ENCODE results near the gene SLC16A3. TPM values are rescaled to one million over a fixed set of nuclear protein-coding genes. Genes with fewer than 3 reads are reported as not detected.

SLC16A3 gene
- total RNA-seq, 2 donors from 2014 or later = 5.0 to 69.2 TPM

DNA sequence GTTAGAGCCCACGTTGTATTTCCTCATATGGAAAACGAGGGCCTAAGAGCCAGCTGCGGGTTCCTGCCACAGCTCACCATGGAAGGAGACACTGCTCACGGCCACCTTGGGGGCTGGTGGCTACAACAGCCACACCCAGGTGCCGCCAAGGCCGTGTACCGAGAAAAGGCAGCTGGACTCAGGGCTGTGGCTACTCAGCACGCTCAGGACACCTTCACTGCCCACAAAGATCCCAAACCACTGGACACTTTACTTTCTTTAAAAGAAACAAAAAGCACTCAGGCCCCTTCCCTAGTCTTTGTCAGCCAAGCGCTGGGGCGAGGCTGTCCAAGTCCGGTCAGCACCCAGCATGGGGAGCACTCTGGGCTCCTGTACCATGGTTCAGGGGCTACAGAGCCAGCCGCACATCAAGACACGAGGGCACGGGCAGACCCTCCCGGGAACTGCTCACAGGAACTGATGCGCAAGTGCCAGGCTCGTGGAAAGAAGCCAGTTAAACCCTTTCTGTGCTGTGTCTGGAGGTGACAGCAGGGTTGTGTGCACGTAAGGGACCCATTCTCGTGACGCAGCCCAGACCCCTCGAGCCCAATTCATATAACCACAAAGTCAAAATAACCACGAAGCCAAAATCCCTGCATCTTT lies 18.5 kb downstream of the SLC16A3 start:
- Histone ChIP-seq H3K36me3 (peaks cover 51 to 63% of the 10 kb centered on the region in 2 donors), H3K4me1 (replicated peaks) (peaks cover 31% of the 10 kb centered on the region), H3K9me3 (no peaks in the 10 kb centered on the region), H3K4me3 (no peak overlapping the region), H3K27ac (peak overlapping the region; percentile 70 to 78), H3K27me3 (replicated peaks; ENCODE audit: insufficient read depth) (no peaks in the 10 kb centered on the region)
- intact Hi-C loops (cut with DNase I) = no loop called here
- TF ChIP-seq POLR2A (IDR thresholded peaks at IDR 0.05) = no peak
- no peak for TF ChIP-seq POLR2AphosphoS5 (IDR thresholded peaks at IDR 0.05)
- TF ChIP-seq, protein P1, sequence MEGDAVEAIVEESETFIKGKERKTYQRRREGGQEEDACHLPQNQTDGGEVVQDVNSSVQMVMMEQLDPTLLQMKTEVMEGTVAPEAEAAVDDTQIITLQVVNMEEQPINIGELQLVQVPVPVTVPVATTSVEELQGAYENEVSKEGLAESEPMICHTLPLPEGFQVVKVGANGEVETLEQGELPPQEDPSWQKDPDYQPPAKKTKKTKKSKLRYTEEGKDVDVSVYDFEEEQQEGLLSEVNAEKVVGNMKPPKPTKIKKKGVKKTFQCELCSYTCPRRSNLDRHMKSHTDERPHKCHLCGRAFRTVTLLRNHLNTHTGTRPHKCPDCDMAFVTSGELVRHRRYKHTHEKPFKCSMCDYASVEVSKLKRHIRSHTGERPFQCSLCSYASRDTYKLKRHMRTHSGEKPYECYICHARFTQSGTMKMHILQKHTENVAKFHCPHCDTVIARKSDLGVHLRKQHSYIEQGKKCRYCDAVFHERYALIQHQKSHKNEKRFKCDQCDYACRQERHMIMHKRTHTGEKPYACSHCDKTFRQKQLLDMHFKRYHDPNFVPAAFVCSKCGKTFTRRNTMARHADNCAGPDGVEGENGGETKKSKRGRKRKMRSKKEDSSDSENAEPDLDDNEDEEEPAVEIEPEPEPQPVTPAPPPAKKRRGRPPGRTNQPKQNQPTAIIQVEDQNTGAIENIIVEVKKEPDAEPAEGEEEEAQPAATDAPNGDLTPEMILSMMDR (IDR thresholded peaks at IDR 0.05) = no peak
- no peak for DNase-seq (ENCODE audit: low spot score)
- WGBS = 53% methylated on average over 22 of the region's 22 CpGs

DNA sequence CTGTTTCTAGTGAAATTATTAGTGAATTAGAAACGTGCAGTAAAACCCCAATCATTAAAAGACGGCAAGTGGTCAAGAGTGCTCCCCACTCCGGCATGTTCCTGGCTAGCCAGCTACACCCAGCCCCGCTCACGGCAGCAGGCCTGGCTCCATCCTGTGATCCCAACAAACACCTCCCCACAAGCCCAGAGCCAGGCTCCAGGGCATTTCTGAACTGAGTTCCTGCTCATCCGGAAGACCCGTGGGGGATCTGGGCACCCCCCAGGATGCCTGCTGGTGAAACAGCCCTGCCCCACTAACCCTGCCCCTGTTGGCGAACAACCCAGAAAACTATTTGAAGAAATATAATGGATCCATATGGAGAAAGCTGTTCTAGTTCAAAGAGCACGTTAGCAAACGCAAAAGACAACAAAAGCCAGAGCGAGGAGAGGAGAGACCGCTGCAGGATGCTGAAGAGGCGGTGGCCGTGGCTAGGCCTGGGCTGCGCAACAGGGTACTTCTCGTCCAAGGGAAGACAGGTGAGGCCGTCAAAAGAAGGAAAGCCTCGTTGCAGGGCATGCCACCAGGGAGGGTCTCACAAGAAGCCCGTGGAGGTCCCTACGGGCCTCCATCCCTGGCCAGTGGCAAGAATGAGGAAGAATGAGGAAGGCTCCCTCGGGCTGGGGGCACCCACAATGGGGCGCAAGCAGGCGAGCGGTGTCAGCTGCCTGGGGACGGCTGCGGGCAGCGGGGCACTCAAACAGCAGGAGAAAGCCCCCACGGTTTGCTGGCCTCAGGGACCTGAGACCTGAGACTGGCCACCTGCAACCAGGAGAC lies 19.2 kb downstream of the SLC16A3 start:
- whole genome bisulfite sequencing = 80% methylated on average over 28 of the region's 28 CpGs
- H3K9me3 ChIP-seq = no peaks in the 10 kb centered on the region
- no peak for DNase-seq (ENCODE audit: low spot score)
- peaks cover 59 to 69% of the 10 kb centered on the region in 2 donors for H3K36me3 ChIP-seq
- intact Hi-C loops (cut with DNase I) = no loop called here
- H3K27me3 ChIP-seq (replicated peaks; ENCODE audit: insufficient read depth) = no peaks in the 10 kb centered on the region
- H3K27ac ChIP-seq = peak overlapping the region; percentile 70 to 78
- H3K4me1 ChIP-seq (replicated peaks) = peaks cover 23% of the 10 kb centered on the region
- H3K4me3 ChIP-seq = no peak overlapping the region
- no peak for TF ChIP-seq POLR2AphosphoS5 (IDR thresholded peaks at IDR 0.05)
- TF ChIP-seq, protein P1 (IDR thresholded peaks at IDR 0.05) = no peak
- TF ChIP-seq POLR2A (IDR thresholded peaks at IDR 0.05) = no peak

GRCh38 chr17:82248815-82249674 lies 20.2 kb downstream of the SLC16A3 start:
- Histone ChIP-seq H3K4me1 (replicated peaks) (peaks cover 13% of the 10 kb centered on the region), H3K9me3 (no peaks in the 10 kb centered on the region), H3K27ac (peak overlapping the region in 1 of 2 donors; percentile 78), H3K4me3 (no peak overlapping the region), H3K36me3 (peaks cover 64 to 74% of the 10 kb centered on the region in 2 donors), H3K27me3 (replicated peaks; ENCODE audit: insufficient read depth) (no peaks in the 10 kb centered on the region)
- TF ChIP-seq POLR2A (IDR thresholded peaks at IDR 0.05) (no peak), POLR2AphosphoS5 (IDR thresholded peaks at IDR 0.05) (no peak)
- TF ChIP-seq, protein P1 (IDR thresholded peaks at IDR 0.05) = no peak
- intact Hi-C loops (cut with DNase I) = no loop called here
- DNase-seq (ENCODE audit: low spot score) = no peak
- 91% methylated on average over 54 of the region's 54 CpGs for WGBS

DNA sequence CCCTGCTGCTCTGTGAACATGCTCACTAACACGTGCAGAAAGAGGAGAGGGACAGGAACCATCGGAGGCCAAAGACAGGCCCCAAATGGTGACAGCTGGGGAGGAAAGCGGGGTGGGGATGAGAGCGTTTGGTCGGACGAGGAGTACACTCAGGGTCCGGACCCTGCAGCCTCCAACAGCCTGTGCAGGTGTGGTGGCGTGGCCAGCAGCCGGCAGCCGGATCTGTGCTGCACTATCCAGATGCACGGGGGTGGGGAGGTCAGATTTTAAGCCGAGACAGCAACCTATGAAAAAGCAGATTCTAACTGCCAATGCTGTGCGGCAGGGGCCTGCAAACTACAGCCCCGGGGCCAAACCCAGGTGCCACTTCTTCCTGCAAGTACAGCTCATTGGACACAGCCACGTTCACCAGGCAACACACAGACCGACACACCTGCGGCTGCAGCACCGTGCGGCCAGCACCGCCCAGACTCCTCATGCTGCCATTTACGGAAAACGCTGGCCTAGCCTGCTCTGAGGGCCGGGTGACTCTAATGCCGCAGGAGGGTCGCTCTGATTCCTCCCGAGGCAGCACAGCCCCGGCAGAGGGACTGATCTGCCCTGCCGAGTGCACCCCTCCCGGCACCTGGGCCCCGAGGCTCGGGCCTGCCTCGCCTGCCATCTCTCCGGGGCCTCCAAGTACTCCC lies 21.2 kb downstream of the SLC16A3 start:
- H3K4me3 ChIP-seq = no peak overlapping the region
- H3K36me3 ChIP-seq = peaks cover 54 to 70% of the 10 kb centered on the region in 2 donors
- H3K4me1 ChIP-seq (replicated peaks) = peaks cover 12% of the 10 kb centered on the region
- H3K27ac ChIP-seq = no peak overlapping the region
- WGBS = 80% methylated on average over 28 of the region's 33 CpGs
- TF ChIP-seq POLR2AphosphoS5 (IDR thresholded peaks at IDR 0.05) (no peak), POLR2A (IDR thresholded peaks at IDR 0.05) (no peak)
- TF ChIP-seq, protein P1 (IDR thresholded peaks at IDR 0.05) = no peak
- H3K27me3 ChIP-seq (replicated peaks; ENCODE audit: insufficient read depth) = no peaks in the 10 kb centered on the region
- H3K9me3 ChIP-seq = no peaks in the 10 kb centered on the region
- DNase-seq (ENCODE audit: low spot score) = no peak
- intact Hi-C loops (cut with DNase I) = no loop called here

All from prostate gland (tissue), 2 donors.